GM18868 (cell line): ENCODE results near the gene IL1RAPL2.

ENCODE experiments used
- ATAC-seq: cut with Tn5 transposase; IDR thresholded peaks from one replicate; pipeline ENCODE4 v1.9.1; 2021; ENCODE audit warnings: mild to moderate bottlenecking, moderate library complexity; ENCODE audit not compliant: unreplicated experiment

Gene IL1RAPL2

GRCh38 chrX:105260291-105261043 lies 694.5 kb downstream of the IL1RAPL2 start:
- ATAC-seq: no peak

GRCh38 chrX:105263171-105263570 lies 697.2 kb downstream of the IL1RAPL2 start:
- ATAC-seq: no peak

GRCh38 chrX:105263801-105264200 lies 697.8 kb downstream of the IL1RAPL2 start:
- ATAC-seq: no peak

GRCh38 chrX:105265093-105265492 lies 699.1 kb downstream of the IL1RAPL2 start:
- no peak for ATAC-seq

GRCh38 chrX:105266456-105266855 lies 700.5 kb downstream of the IL1RAPL2 start:
- no peak for ATAC-seq

GRCh38 chrX:105267167-105267566 lies 701.2 kb downstream of the IL1RAPL2 start:
- ATAC-seq: no peak

GRCh38 chrX:105269386-105269785 lies 703.4 kb downstream of the IL1RAPL2 start:
- ATAC-seq: no peak

GRCh38 chrX:105273326-105273725 lies 707.3 kb downstream of the IL1RAPL2 start:
- ATAC-seq: no peak

GRCh38 chrX:105274091-105274490 lies 708.1 kb downstream of the IL1RAPL2 start:
- ATAC-seq: no peak

GRCh38 chrX:105277132-105277531 lies 711.1 kb downstream of the IL1RAPL2 start:
- ATAC-seq: no peak

GRCh38 chrX:105282077-105282476 lies 716.1 kb downstream of the IL1RAPL2 start:
- ATAC-seq: no peak

- ATAC-seq: no peak
Measured at GRCh38 chrX:105297041-105297440, 731.0 kb downstream of the IL1RAPL2 start.

- no peak for ATAC-seq
Measured at GRCh38 chrX:105299286-105299685, 733.3 kb downstream of the IL1RAPL2 start.

- ATAC-seq: no peak
Measured at GRCh38 chrX:105302246-105302645, 736.2 kb downstream of the IL1RAPL2 start.

GRCh38 chrX:105307762-105308161 lies 741.8 kb downstream of the IL1RAPL2 start:
- ATAC-seq: no peak

GRCh38 chrX:105313596-105313995 lies 747.6 kb downstream of the IL1RAPL2 start:
- ATAC-seq: no peak

GRCh38 chrX:105314458-105314857 lies 748.5 kb downstream of the IL1RAPL2 start:
- no peak for ATAC-seq

- ATAC-seq: no peak
Measured at GRCh38 chrX:105315248-105315647, 749.2 kb downstream of the IL1RAPL2 start.

- ATAC-seq: no peak
Measured at GRCh38 chrX:105317117-105317516, 751.1 kb downstream of the IL1RAPL2 start.

- ATAC-seq: no peak
Measured at GRCh38 chrX:105323928-105324327, 757.9 kb downstream of the IL1RAPL2 start.

- no peak for ATAC-seq
Measured at GRCh38 chrX:105328773-105329172, 762.8 kb downstream of the IL1RAPL2 start.

- ATAC-seq: no peak
Measured at GRCh38 chrX:105331244-105331643, 765.2 kb downstream of the IL1RAPL2 start.

GRCh38 chrX:105347373-105347772 lies 781.4 kb downstream of the IL1RAPL2 start:
- ATAC-seq: no peak
